Dendritic cell treated with granulocyte-macrophage colony-stimulating factor and Interleukin-4, amounts not matched to agents 40 ng/mL and 50 ng/mL, for 4 days (primary cell): ENCODE measurements around the gene HTR3C.

Source experiments
- H3K27ac Mint-ChIP-seq: one replicate; pipeline ENCODE4 v1.8.0; 2022; ENCODE audit warnings: mild to moderate bottlenecking, mixed read lengths
- H3K27me3 Mint-ChIP-seq: one replicate; pipeline ENCODE4 v1.8.0; 2022; ENCODE audit warnings: mild to moderate bottlenecking, mixed read lengths
- H3K36me3 Mint-ChIP-seq: one replicate; pipeline ENCODE4 v1.8.0; 2022; ENCODE audit warnings: low read depth, mixed read lengths
- H3K4me1 Mint-ChIP-seq: one replicate; pipeline ENCODE4 v1.8.0; 2022; ENCODE audit warnings: low read depth, mixed read lengths
- H3K4me3 Mint-ChIP-seq: one replicate; pipeline ENCODE4 v1.8.0; 2022; ENCODE audit warnings: mild to moderate bottlenecking, moderate library complexity, mixed read lengths
- H3K9me3 Mint-ChIP-seq: one replicate; pipeline ENCODE4 v1.8.0; 2022; ENCODE audit warnings: mixed read lengths
- intact Hi-C: fragments of 100-400 bp; cut with micrococcal nuclease; formaldehyde crosslinking; loops from one replicate; pipeline ENCODE4 v1.15.0; 2022

The HTR3C gene

GRCh38 chr3:184085389-184085852 lies 32.6 kb downstream of the HTR3C start:
- Mint-ChIP-seq H3K9me3 (peaks cover 35% of the 10 kb centered on the region), H3K36me3 (no peaks in the 10 kb centered on the region), H3K4me3 (no peak overlapping the region), H3K27ac (no peak overlapping the region), H3K27me3 (peaks cover 1% of the 10 kb centered on the region), H3K4me1 (peaks cover 7% of the 10 kb centered on the region)
- intact Hi-C loops: no loop called here

GRCh38 chr3:184092199-184092598 lies 39.4 kb downstream of the HTR3C start:
- Mint-ChIP-seq H3K4me3 (no peak overlapping the region), H3K36me3 (no peaks in the 10 kb centered on the region), H3K27ac (no peak overlapping the region), H3K9me3 (peaks cover 27% of the 10 kb centered on the region), H3K4me1 (no peaks in the 10 kb centered on the region), H3K27me3 (peaks cover 10% of the 10 kb centered on the region)
- intact Hi-C loops: no loop called here

- no peaks in the 10 kb centered on the region for H3K36me3 Mint-ChIP-seq
- H3K27ac Mint-ChIP-seq: no peak within 1 kb of the TSS
- H3K4me3 Mint-ChIP-seq: no peak within 1 kb of the TSS
- H3K4me1 Mint-ChIP-seq: no peaks in the 10 kb centered on the region
- H3K9me3 Mint-ChIP-seq: peaks cover 15% of the 10 kb centered on the region
- intact Hi-C loops: no loop called here
- peaks cover 11% of the 10 kb centered on the region for H3K27me3 Mint-ChIP-seq
Measured at GRCh38 chr3:184096811-184097383, 44.0 kb downstream of the HTR3C start, which contains the start of gene HTR3E. HTR3E (plus strand) TSS chr3:184097064; CDS start chr3:184097530, 466 bp downstream.

- Mint-ChIP-seq H3K36me3 (no peaks in the 10 kb centered on the region), H3K27me3 (peaks cover 11% of the 10 kb centered on the region), H3K27ac (no peak overlapping the region), H3K4me1 (no peaks in the 10 kb centered on the region), H3K9me3 (peaks cover 8% of the 10 kb centered on the region), H3K4me3 (no peak overlapping the region)
- intact Hi-C loops: no loop called here
Measured at GRCh38 chr3:184097556-184097955, 44.7 kb downstream of the HTR3C start.

GRCh38 chr3:184099806-184100686 lies 47.2 kb downstream of the HTR3C start:
- Mint-ChIP-seq H3K4me1 (no peaks in the 10 kb centered on the region), H3K36me3 (no peaks in the 10 kb centered on the region), H3K9me3 (no peaks in the 10 kb centered on the region), H3K4me3 (no peak overlapping the region), H3K27ac (no peak overlapping the region), H3K27me3 (peaks cover 9% of the 10 kb centered on the region)
- intact Hi-C loops: no loop called here
